Adrenal gland (tissue), 5 donors: ENCODE results near the gene ANP32A.

ENCODE experiments used
- POLR2A ChIP-seq, 2 donors: fragments of 450-650 bp; IDR thresholded peaks; one replicate each; pipeline ENCODE4 v1.6.1; 2017; ENCODE audit warnings: antibody characterized with exemption in 2 of 2, mild to moderate bottlenecking in 2 of 2, moderate library complexity in 1 of 2
- TF ChIP-seq, protein P1 (sequence below), 6 experiments: fragments of 450-650 bp in 4 of 6; fragments of 200-600 bp in 2 of 6; sonication (generic) in 1 of 6; IDR thresholded peaks; 1 replicate in 5 of 6; 2 replicates in 1 of 6; pipeline versions ENCODE4 v1.5.1 to v1.8.0; 2016 to 2021; ENCODE audit warnings: antibody characterized with exemption in 6 of 6, mild to moderate bottlenecking in 2 of 6, moderate library complexity in 1 of 6
- donor health status: DM: no; HTN: no; CAD: no.

DNA sequence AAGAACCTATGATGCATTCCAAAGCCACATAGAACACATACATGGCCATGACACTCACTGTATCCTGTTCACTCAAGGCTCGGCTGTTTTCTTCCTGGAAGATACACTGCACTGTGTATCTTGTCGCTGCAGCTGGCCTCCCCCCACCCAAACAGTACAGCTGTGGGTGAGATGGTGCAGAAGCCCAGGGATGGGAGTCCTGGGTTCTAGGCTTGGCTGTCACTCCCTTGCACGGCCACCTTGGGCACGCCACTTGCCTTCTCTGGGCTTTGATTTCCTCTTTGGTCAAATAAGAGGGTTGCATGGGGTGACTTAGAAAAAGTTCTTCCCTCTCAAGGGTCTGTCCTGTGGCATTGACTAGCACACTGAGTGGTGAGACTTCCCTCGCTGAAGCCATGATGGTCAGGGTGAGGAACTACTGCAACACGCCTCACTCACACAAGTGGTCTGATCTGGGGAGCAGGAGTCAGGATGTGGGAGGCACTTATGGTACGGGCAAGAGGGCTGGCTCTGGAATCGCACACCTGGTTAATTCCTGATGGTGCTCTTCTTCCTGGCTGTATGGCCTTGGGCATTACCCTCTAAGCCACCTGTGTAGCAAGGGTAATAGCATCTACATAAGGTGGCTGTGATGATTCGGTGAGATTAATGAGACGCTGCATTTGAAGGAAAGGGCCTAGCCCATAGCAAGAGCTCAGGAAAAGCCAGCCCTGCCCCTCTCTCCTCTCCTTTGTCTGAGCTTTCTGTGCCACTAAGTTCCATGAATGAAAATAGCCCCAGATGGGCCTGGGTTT lies 44.0 kb downstream of the ANP32A start:
- no peak for TF ChIP-seq POLR2A (IDR thresholded peaks at IDR 0.05)
- TF ChIP-seq, protein P1, sequence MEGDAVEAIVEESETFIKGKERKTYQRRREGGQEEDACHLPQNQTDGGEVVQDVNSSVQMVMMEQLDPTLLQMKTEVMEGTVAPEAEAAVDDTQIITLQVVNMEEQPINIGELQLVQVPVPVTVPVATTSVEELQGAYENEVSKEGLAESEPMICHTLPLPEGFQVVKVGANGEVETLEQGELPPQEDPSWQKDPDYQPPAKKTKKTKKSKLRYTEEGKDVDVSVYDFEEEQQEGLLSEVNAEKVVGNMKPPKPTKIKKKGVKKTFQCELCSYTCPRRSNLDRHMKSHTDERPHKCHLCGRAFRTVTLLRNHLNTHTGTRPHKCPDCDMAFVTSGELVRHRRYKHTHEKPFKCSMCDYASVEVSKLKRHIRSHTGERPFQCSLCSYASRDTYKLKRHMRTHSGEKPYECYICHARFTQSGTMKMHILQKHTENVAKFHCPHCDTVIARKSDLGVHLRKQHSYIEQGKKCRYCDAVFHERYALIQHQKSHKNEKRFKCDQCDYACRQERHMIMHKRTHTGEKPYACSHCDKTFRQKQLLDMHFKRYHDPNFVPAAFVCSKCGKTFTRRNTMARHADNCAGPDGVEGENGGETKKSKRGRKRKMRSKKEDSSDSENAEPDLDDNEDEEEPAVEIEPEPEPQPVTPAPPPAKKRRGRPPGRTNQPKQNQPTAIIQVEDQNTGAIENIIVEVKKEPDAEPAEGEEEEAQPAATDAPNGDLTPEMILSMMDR (IDR thresholded peaks at IDR 0.05) = no peak
